Stimulated activated CD4-positive, alpha-beta T cell treated with anti-CD3 and anti-CD28 coated beads, TNF-alpha, amount 100 ng/mL, for 48 hours (primary cell): ENCODE data around the gene GNAT2.

Source experiments
- DNase-seq, 3 donors: peaks; one replicate each; pipeline ENCODE4 v3.0.0-alpha.2; 2020; ENCODE audit warnings: low read depth in 3 of 3

The GNAT2 gene

DNA sequence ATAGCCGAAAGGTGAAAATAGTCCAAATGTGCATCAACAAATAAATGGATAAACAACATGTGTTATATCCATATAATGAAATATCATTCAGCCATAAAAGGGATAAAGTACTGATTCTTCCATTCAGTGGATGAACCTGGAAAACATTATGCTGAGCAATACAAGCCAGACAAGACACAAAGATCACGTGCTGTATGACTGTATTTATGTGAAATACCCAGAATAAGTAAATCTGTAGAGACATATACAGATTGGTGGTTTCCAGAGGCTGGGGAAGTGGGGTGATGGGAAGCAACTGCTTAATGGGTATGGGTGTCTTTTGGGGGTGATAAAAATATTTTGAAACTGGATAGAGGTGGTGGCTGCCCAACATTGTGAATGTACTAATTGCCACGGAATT is 23.2 kb upstream of the GNAT2 start:
- no peak for DNase-seq

DNA sequence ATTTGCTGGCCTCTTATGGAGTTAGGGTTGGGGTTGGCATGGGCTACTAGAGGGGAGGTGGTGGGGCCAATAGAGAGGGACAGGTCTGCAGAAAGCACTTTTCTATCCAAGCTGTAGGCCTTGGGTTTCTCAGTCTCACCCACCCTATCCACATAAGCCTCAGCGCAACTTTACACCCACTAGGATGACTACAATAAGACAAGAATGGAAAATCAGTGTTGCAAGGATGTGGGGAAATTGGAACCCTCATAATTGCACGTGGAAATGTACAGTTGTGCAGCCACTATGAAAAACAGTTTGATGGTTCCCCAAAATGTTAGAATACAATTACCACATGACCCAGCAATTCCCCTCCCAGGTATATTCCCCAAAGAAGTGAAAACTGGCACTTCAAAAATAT is 22.4 kb upstream of the GNAT2 start:
- no peak for DNase-seq

DNA sequence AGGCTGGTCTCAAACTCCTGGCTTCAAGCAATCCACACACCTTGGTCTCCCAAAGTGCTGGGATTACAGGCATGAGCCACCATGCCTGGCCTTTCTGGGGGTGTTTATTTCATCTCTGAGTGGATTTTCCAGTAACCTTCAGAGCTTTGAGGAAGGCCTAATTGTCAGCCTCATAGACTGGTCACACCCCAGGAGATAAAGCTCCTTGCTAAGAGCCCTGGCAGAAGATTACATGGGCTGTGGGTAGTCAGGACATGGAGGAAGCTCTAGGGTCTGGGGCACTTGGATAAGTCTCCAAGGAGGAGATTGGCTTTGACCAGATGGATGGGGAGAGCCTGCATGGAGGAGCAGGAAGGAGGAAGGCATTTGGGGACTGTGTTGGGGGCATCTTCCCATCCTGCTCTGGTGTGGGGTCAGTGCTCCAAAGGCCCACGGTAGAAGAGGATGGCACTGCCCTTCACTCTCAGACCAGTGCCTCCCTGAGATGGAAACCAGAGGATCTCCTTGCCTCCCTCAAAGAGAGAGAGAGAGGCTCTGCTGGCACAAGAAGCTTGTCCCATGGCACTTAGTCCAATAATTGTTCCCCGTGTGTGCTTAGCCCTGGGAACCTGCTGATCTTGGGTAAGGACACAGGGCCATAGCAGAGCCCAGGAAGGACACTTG is 21.8 kb upstream of the GNAT2 start:
- no peak for DNase-seq

DNA sequence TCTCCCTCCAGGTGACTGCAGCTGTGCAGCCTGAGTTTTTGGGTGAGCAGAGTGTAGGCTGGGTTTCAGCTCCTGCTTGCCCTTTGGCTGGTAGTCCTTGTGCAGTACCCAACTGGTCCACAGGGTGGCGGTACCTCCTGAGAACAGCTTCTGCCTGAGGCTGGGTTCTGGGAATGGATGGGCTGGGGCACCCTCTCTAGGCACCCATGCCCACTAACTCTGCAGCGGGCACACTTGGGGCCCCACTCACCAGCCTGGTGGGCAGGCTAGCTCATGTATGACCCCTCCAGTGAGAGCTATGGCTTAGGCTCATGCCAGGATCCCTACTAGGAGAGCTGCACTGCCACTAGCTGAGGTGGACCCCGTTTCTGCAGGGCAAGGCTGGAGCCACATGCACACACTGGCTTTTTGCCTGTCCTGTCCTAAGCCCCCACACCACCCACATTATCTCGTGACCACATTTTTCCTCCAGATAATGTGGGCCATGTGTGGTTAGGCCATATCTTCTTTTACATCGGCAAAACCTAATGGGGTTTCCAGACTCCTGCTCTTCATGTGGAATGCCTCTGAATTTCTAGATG is 21.0 kb upstream of the GNAT2 start:
- DNase-seq, result peak; percentile 82 to 91 (median 89)

DNA sequence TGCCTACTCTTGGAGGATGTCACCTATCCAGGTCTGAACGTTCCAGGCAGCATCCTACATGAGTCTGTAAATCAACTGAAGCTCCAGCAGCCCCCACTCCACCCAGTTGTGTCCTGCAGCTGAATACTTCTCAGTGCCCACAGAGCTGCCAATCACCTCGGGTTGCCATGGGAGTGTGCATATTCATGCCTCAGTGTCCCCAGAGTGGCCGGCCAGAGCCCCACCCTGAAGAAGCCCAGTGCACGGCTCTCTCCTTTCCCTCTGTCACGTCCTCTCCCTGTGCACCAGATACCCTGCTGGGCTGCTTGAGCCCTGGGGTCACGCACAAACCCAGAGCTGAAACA is 20.4 kb upstream of the GNAT2 start:
- DNase-seq, result no peak

DNA sequence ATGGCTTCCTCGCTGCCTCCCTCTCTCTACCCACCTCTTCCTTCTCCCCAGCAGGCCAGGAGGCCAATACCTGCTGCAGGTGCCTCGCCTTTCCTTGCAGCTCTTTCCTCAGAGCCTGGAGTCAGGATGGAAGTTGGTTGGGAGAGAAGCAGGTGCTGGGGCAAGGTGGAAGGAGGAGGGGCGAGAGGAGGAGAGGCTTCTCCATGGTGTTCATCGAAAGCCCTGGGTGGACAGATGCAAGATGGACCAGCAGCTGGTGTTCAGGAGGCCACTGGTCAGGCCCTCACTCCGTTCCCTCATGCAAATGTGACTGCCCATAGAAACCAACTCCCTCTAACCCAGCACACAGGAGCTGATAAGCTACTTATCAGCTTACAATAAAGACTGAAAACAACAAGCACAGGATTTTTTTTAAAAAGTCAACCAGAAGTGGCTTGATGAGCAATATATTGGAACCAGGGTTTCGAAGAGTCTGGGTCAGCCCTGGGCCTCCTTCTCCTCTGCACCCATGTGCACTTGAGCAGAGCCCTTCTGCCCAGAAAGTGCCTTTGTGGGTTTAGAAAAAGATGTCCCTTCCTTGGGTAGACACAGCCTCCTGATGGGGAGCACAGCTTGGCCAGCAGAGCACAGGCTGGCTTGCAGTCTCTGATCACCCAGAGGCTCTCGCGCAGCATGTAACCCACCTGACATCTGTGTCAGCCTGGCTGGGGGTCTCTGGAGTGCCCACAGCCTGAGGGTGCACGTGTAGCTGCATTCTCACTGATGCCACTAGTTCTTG is 19.8 kb upstream of the GNAT2 start:
- DNase-seq, result no peak

DNA sequence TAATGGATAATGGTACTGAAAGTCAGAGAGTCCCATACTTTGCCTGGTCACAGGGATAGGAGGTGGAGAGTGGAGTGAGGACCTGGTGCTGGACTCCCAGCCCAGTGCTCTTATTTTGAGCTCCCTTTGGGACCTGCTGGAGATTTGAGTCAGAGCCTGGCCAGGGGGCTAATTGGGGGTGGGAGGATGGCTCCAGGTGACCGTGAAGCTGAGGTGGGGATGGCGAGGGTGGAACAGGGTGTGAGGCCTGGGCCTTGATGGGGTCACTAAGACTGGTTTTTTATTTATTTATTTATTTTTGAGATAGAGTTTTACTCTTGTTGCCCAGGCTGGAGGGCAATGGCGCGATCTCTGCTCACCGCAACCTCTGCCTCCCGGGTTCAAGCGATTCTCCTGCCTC is 18.0 kb upstream of the GNAT2 start:
- DNase-seq, result no peak

DNA sequence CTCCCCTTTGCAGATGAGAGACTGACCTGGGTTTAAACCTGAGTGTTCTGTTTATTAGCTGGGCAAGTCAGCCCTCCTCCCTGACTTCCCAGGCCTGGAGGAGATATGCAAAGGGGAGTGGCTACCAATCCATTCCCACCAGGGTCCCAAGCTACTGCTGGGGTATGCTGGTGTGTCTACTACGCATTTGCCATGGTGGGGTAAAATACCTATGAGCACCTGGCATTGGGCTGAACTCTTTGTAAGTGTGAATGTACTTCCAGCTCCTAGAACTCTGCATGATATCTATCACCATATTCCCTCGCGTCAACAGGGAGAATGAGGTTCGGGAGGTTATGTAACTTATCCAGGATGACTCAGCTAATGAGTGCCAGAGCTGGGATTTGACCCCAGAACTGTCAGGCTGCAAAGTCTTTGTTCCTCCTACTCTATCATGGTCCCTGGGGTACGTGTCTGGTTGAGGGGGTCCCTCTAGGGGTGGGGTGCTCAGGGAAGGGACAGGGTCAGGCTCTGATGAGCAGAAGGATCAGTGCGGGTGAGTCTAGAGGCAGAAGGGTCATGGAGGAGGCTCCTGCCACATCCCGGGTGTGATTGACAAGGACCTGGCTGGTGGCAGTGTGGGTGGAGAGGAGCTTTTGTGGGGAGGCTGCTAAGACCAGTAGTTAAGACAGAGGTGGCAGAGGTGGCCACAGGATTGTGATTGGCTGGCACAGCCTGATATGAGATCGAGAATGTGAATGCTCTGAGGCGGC is 17.0 kb upstream of the GNAT2 start:
- no peak for DNase-seq

DNA sequence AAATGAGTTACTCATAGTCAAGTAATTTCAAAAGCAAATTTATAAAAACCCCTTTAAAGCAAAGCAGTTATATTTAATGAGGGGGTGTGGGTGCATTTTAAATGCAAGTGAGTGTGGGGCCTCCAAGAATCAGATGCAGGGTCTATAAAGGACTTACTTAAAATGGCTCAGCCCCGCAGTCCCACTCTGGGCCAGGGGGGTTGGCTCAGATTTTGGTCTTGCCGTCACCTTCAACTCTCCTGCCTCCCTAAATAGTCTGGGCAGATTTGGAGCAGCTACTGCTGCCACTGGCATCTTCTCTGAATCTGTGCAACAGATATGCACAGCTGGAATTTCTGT is 16.4 kb upstream of the GNAT2 start:
- DNase-seq, result no peak

DNA sequence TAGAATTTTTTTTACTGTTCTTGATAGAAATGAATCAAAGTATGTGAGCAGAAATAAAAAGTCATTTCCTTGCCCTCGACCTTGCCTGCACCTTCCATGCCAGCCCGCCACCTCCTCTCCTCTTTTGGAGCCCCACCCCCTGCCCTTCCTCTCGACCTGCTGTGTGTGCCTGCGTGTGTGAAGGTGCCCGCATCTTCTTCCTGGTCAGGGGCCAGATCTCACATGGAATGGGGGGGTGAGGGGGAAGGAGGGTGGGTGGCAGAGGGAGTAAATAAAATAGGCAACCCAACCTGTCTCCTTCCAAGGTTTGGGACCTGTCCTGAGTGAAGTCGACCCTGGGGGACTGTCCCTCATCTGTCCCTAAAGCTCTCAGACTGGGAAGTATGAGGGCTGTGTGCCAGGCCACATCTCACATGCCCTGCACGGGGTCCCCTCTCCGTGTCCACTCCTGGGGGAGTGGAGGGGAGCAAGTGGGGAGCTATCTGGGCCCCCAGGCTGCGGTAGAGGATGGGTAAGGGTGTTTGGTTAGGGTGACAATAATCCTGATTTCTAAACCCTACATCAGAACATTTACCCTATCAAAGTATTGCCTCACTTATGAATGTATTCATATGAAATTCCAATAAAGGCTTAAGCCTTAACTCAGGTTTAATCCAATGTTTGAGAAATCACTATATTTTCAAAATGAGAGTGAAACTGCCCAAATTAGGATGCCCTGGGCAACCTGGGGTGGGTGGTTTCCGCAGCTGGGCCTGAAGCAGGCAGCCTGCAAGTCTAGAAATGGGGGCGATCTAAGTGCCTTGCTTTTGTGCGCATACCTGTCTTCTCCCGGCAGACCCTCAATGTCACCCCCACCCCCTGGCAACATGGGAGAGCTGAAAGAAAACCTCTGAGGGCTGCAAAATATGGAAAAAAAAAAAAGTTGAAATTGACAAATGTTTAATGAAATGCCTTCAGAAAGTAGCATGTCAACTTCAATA is 15.6 kb upstream of the GNAT2 start:
- no peak for DNase-seq

DNA sequence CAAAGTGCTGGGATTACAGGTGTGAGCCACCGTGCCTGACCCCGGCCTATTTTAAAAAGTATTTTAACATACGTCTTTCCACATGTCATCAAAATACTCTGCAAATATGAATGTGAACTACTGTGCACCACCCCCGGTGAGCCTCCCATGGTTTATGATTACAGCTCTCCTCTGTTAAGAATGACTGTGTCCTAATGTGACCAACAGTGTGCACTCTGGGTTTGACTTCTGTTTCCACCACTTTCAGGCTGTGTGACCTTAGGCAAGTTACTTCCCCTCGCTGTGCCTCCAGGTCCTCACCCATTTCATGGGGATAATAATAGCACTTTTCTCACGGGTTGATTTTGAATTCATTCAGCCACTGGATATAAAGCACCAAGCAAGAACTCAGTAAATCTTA is 14.9 kb upstream of the GNAT2 start:
- DNase-seq, result no peak

DNA sequence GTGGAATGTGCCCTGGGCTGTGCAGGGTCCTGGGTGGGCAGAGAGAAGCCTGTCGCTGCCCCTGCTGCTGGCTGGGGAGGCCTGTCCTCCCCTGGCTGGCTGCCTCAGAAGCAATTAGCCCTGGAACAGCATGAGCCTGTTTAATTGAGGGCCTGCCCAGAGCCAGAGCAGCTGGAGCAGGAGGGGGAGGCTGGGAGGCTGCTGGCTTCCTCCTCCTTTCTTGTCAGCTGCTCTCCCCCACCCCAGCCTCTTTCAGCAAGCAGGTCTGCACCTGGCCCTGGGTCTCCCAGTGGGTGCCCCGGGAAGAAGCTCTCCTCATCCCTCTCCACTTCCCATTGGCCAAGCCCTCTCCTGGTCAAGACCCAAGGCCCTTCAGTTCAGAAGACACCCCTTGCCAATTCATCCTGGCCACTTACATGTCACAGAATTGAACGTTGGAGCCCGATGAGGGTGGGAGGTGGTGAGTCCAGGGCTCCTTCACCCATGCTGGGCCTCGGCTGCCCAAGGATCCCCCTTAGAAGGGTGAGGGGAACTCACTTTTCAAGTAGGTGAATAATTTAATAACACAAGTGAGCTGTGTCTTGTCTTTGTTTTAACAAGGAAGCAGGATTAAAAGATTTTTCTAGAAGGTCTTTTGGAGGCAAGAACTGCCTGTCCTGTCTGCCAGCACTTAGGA is 13.4 kb upstream of the GNAT2 start:
- DNase-seq, result no peak

DNA sequence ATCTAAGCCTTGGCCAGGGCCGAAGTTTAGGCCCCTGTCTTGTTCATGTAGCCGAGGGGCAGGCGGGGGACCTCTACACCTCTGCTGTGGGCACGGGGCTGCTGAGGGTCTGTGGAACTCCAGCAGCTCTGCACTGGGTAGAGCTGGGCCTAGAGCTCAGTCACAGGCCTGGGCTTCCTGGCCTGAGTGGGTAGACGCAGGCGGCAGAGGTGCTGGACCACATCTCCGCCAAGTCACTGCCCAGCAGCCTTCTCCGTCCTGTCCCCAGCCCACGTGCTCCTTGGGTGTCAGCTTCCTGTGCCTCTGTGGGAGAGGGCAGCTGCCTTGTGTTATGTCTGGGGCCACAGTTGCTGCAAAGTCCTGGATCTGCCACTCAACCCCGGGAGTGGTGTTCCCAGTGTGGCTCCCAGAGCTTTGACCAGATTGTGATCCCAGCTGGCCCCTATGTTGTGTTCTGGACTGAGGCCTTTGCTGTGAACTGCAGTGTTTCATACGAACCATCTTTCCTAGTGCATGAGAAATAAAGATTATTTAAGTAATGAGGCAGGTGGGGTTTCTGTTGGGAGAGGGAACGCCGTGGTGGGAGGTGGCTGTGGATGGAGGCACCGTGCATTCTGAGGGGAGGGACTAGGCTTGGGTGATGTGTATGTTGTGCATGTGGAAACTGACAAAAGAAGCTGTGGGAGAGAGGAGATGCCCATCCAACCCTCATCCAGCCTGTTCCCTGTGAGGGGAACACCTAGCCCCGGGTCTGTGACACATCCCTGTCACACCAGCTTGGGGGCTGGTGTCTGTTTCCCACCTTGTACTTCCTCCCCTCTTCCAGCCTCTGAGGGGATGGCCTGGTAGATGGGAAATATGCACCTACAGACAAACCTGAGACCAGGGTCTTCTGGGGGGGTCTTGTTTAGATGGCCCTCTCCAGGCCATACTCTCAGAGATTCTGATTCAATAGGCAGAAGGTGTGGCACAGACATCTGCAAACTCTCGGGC is 12.4 kb upstream of the GNAT2 start:
- DNase-seq, result no peak

DNA sequence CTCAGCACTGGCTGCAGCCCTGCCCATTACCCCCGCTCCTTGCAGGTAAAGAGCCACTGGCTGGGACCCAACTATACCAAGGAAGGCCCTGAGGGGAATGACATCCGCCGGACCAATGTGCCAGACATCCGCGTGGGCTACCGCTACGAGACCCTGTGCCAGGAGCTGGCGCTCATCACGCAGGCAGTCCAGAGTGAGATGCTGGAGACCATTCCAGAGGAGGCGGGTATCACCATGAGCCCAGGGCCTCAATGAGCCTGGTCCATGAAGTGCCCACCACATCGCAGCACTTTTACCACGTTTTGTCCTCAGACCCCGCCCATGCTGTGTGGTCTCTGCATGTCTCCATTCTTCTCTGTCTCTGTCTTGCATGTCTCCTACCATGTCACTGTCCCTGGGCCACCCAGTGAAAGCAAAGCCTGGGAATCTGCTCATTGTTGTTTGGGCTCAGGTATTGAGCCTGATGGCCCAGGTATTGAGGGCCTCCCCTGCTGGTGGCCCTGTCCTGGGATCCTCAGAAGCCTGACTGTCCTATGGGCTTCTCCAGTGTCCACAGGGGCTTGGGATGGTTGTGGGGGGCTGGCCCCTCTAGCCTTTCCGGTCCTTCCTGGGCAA is 11.6 kb upstream of the GNAT2 start:
- DNase-seq, result no peak

DNA sequence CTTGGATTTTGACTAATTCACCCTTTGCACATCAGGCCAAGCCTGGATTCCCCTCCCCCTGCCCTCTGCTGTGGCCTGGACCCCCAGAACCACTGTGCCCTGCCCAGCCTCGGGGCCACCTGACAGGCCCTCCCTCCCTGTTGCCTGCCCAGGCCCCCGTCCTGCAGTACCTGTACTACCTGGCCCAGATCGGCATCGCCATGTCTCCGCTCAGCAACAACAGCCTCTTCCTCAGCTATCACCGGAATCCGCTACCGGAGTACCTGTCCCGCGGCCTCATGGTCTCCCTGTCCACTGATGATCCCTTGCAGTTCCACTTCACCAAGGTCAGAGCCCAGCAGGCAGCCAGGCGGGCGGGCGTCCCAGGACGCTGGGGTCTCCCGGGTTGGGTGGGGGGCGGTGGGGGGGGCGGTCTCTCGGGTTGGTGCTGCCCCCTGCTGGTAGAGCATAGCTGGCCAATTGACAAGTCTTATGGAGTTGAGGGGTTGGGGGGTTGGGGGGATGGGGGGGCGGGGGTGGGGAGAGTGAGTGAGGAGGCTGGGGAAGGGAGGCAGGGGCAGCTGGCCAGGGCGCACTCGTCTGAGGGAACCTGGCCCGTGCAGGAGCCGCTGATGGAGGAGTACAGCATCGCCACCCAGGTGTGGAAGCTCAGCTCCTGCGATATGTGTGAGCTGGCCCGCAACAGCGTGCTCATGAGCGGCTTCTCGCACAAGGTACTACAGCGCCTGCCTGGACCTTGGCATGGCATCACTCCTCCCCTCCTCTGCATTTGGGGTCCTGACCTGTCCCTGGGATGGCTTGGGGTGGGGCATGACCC is 10.9 kb upstream of the GNAT2 start:
- DNase-seq, result peak in 1 of 3 donors; percentile 45

DNA sequence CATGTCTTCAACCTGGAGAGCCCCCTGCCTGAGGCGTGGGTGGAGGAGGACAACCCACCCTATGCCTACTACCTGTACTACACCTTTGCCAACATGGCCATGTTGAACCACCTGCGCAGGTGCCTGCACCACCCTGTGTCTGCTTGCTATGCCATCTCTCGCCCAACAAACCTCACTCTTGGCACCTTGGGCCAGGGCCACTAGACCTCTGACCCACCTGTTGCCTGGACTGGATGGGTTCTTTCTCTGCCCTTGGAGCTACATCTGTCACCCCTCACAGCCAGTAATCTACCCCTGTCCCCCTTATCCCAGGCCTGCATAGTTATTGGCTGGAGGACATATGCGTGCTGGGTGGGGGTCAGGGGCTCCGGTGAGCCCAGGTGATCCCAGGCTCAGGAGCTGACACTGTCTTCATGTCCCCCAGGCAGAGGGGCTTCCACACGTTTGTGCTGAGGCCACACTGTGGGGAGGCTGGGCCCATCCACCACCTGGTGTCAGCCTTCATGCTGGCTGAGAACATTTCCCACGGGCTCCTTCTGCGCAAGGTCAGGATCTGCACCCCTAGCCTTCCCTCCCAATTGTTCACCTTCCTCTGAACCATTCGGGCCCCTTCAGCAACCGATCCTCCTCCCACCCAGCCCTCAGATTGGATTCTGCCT is 10.1 kb upstream of the GNAT2 start:
- no peak for DNase-seq

DNA sequence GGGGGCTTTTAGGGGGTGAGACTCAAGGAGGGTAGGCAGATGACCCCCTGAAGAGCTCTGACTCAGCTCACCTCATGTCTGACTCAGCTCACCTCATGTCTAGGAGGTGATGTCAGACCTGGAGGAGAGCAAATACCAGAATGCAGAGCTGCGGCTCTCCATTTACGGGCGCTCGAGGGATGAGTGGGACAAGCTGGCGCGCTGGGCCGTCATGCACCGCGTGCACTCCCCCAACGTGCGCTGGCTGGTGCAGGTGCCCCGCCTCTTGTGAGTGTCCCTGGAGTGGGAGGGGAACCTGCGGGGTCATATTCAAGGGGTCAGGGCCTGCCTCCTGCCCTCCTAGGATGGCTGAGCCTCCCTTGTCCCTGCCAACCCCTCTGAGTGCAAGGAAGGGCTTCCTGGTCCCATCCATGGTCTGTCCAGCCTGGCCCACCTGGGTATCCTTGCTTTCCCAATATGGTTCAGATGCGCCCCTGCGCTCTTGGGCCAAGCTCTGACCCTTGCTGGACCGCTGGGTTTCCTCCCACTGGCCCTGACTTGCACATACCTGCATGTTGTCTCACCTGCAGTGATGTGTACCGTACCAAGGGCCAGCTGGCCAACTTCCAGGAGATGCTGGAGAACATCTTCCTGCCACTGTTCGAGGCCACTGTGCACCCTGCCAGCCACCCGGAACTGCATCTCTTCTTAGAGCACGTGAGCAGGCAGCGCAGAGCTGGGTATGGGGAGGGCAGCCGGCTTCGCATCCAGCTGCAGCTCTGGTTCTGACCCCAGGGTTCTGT is 9.3 kb upstream of the GNAT2 start:
- DNase-seq, result no peak
